ENCODE measurements around the gene SMTNL2.
"Not testable (repeated sequence)": the region's sequence is repeated elsewhere in the genome, so short reads cannot be mapped to it uniquely, and the experiment has no call there.

SMTNL2 gene

DNA sequence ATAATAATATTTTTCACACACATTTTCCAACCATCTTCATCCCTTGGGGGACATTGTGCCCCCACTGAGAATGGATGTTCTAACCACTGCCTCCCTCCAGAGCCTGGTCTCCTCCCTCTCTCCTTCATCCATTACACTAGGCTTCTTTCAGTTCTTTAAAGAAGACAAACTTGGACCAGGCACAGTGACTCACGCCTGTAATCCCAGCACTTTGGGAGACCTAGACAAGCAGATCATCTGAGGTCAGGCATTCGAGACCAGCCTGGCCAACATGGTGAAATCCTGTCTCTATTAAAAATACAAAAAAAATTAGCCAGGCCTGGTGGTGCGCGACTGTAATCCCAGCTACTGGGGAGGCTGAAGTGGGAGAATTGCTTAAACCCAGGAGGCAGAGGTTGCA lies 50.6 kb downstream of the SMTNL2 start:
- DNase-seq (ENCODE audit: low read depth in 3 of 3) = no peak

DNA sequence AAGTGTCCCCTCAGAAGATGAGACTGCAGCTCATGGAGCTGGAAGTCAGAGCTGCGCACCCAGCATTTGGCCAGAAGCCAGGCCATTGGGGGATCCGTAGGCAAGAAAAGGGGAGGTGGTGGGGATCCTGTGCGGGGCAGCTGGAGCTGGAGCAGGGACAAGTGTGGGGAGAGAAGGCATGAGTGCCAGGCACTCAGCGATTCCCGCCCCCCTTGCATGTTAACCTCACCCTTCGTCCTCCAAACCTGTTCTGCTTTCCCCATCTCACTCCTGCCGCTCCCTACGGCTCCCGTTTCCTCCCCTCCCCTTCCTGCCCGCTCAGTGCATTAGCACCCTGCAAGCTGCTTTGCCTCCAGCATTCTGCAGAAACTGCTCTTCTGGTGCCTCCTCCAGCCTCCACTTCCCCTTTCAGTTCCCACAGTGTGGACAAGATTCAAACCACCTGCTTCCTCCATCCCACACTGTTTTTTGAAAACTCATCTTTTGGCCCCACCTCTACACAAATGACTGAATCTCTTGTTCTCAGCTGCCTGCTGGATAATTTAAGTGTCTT lies 51.6 kb downstream of the SMTNL2 start:
- no peak for DNase-seq (ENCODE audit: low read depth in 3 of 3)

DNA sequence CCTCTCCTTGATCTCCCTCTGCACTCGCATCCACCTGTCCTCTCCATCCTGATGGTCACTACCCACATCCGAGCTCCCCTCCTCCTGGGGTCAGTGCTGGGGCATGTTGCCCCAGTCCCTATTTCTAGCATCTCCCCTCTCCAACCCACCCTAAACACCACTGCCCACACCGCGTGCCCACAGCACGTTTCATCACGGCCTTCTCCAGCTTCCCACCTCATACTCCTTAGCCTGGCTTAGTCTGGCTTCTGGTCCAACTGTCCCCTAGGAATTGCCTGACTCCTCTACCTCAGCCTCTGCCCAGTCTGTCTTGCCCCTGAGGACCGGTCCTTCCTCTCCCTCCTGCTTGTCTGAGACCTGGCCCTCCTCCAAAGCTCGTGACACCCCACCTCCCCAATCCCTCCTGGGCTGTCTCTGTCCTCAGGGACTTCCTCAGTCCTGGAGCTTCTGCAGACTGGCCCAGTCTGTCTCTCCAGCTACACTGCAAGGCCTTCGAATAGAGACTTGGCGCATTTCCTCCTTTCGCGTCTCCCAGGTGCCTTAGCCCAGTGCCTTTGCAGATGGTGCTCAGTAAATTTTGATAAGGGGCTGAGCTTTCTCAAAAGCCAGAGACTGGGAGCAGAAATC lies 52.3 kb downstream of the SMTNL2 start:
- DNase-seq (ENCODE audit: low read depth in 3 of 3) = no peak

DNA sequence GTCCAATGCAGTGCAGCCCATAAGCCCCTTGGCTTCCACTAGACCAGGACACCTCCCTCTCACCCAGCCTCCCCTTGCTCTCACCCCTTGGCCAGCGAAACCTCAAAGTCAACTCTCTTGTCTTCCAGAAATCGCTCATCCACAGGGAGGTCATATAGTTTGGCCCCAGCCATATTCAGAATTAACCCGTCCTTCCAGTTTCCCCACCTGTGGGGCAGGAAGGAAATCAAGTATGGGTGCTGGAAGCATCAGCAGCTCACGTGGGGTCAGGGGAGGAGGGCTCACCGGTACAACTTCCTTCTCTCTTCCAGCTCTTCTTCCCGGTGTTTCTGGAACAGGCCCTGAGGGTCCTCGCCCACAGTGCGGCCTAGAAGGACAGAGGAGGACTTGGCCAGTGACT lies 54.4 kb downstream of the SMTNL2 start:
- not testable (repeated sequence) for DNase-seq (ENCODE audit: low read depth in 3 of 3)

DNA sequence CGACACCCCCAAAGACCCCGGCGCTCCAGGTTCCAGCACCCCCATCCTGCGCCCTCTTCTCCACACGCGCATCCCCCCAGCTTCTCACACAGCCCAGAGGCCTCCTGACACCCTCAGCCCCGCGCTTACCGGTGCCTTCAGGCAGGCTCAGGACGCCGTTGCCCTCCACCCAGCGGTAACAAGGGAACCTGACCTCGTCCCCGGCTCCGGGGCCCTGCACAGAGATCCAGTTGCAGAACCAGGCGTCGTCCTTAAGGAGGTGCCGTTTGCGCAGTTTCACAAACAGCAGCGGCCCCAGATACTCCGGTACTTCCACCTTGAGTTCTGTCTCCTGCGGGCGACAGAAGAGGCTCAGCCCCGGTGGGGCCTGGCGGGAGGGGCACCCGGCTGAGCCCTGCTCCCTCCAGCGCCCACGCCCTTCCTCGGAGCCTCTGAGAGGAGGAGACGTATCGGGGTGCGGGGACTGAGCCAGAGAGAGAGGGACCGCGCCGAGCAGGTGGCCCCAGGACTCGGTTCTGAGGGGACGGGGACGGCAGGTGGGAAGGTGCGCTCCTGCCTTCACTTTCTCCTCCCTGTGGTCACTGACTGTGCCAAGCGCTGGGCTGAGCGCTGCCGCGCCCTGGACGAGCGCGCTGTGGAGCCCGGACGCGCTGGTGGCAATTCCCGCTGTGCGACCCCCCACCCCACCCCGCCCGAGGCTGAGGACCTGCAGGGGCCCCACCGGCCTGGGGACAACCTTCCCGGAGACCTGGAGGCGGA lies 55.2 kb downstream of the SMTNL2 start:
- not testable (repeated sequence) for DNase-seq (ENCODE audit: low read depth in 3 of 3)

DNA sequence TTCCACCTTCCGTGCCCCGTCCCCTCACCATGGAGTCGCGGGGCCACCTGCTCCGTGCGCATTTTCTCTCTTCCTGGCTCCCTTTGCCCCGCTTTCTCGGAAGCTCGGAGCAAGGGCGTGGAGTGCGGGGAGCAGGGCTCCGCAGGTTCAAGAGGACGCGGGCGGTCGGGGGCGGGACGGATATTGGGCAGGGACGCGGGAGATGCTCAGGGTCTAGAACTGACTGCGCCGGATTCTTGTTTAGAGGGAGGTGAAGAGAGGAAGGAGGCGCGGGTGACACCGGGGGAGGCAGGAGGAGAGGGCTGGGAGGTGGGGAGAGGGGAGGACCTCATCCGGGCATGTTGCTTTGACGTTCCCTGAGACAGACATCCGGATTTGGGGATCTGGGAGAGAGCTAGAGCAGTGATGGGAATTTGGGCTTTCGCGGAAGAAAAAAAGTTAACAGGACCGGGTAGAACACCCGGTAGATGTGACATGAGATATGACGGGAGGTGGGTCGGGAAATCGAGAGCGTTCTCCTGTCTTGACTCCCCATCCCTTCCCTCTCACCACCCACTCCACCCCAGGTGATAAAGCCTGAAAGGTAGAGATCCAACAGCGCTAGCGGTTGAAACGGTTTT lies 56.4 kb downstream of the SMTNL2 start:
- DNase-seq (ENCODE audit: low read depth in 3 of 3) = not testable (repeated sequence)

DNA sequence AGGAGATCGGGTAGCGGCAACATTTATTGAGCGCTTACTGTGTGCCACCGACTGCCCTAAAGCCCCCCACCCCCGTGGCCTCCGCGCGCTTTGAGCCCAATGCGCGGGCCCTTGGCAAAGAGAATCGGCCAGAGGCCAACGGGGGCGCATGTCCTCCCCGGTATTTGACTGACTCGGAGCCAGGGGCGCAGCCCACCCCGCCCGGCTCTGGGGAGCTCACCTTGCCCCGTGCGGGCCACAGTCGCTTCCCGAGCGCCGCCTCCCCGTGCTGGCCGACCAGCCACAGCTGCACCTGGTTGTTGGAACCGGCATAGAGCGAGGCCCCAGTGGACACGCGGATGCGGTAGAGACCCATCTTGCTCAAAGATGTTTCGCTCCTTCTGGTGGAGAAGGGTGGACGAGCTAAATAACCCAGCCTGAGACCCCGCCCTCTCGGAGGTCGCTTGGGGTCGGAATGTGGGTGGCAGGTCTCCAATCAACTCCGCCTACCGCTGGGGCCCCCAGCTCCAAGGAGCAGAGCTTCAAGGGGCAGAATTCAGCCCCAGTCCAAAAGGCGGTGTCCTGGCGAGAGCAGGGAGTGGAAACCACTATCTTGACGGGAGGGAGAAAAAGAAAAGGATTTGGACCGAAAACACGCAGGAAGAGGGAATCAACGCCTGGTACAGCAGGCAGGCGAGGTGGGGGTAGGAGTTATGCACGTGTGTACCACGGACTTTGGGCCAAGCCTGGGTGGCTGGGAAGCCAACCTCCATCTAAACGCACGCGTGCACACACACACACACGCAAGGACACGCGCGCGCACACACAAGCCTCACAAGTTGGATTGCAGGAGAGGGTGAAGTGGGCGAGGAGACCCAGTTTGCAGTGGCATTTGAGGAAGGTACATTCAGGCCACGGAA lies 57.2 kb downstream of the SMTNL2 start, which contains the start of gene ALOX15:
ALOX15 (minus strand) TSS at position 382 of the 899 bp plus-strand sequence; CDS start at position 355, 27 bp downstream.
- DNase-seq (ENCODE audit: low read depth in 3 of 3) = no peak

DNA sequence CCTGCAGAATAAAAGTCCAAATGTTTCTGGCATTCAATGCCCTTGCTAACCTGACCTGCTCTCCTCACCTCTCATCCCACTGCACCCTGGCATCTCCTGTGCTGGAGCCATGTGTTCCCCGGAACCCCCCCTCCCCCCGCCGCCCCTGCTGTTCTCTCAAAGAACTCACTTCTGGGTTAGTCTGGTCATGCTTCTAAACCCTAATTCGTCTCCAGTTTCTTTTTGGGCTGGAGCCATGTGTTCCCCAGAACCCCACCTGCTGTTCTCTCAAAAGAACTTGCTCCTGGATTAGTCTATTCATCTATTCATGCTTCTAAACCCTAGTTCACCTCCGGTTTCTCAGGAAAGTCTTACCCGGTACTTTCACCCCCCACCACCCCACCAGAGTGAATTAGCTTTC lies 58.0 kb downstream of the SMTNL2 start:
- DNase-seq (ENCODE audit: low read depth in 3 of 3) = no peak

DNA sequence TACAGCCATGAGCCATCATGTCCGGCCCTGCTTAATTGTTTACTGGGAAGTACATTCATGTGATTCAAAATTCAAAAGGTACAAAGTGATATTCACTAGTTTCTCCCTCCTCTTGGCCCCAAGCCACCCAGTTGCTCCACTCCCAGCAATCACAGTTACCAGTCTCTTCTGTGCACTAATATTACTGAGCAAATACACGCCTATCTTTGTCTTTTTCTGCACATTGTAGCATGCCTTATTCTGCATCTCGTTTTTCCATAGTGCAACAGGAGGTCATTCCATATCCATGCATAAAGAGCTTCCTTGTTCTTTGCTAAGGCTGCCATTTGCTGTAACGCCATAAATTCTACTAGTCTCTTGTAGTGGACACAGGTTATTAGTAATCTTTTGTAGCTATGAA lies 59.3 kb downstream of the SMTNL2 start:
- no peak for DNase-seq (ENCODE audit: low read depth in 3 of 3)

DNA sequence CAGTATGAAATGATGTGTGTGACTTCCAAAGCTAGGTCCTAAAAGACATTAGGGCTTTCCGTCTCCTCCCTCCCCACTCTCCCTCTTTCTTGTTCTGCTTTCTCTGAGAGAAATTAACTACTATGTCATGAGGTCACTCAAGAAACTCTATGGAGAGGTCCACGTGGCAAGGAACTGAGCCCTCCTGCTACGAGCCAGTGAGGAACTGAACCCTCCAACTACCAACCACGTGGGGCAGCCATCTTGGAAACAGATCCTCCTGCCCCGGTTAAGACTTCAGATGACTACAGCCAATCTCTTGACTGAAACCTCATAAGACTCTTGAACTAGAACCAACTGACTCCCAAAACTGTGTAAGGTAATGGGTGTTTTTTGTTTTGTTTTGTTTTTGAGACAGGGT lies 61.3 kb downstream of the SMTNL2 start:
- no peak for DNase-seq (ENCODE audit: low read depth in 3 of 3)

DNA sequence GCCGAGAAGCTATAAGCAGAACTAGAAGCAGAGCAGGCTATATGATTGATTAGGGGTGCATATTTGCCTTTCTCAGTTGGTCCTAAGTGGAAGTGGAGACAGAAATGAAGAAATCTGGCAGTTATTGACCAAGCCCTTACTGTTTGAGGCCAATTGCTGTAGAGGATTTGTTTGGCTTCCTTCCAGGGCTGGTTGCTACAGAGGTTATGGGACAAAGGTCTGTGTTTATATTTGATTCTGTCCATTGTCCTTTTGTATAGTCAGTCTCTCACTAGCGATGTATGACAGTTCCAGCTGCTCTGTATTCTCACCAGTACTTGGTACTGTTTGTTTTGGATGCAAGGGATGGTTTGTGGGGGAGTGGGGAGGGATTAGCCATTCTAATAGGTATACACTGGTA lies 64.4 kb downstream of the SMTNL2 start:
- no peak for DNase-seq (ENCODE audit: low read depth in 3 of 3)

DNA sequence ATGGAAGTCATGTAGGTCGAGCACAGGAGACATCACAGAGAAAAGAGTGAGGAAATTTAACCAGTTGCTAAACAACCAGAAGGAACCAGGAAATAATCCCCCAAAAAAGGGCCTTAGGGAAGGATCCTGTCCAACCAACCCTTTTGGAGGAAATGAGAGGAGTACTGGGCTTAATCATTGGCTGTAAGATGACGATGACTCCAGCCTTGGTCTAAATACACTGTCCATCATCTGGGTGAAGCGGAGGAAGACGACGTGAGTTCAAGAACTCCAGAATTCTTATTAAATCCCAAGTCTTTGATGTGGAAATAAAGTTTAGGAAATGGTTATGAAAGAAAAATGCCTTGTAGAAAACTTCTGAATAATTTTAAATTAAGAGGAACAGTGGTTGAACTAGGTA lies 68.7 kb downstream of the SMTNL2 start:
- DNase-seq (ENCODE audit: low read depth in 3 of 3) = no peak

DNA sequence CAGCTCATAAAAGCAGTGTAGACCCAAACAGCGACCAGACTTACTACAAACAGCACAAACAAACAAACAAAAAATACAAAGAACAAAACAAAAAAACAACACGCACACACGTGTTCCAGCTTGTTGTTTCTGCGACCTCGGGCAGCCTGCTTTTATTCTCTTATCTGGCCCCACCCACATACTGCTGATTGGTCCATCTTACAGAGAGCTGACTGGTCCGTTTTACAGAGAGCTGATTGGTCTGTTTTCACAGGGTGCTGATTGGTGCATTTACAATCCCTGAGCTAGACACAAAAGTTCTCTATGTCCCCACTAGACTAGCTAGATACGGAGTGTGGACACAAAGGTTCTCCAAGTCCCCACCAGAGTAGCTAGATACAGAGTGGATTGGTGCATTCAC lies 71.6 kb downstream of the SMTNL2 start:
- not testable (repeated sequence) for DNase-seq (ENCODE audit: low read depth in 3 of 3)

DNA sequence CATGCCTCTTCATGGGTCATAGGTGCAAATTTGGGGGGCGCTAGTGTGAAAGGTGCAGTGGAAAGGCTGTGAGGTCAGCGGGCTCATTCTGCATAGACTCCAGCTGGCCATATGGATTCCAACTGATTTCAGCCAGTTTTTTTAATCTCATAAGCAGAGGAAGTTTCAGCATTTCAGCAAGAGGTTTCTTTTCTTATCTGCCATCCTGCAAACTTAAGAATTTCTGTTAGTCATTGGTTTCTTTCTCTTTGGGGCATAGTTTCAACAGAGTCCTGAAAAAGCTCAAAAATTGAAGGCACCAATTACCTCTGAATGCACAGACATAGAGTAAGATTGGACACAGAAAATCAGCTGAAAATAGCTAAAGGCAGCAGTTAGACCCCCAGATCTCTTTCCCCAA lies 73.3 kb downstream of the SMTNL2 start:
- DNase-seq (ENCODE audit: low read depth in 3 of 3) = no peak

Data from stimulated activated CD4-positive, alpha-beta T cell treated with anti-CD3 and anti-CD28 coated beads, TNF-alpha, amount 100 ng/mL, for 4 hours (primary cell).